GM12873 (cell line): ENCODE results near the gene SERPINB4.

ENCODE experiments used
- CTCF ChIP-seq: IDR thresholded peaks from 2 replicates; pipeline ENCODE4 v1.5.1; 2012; ENCODE audit warnings: low read depth, mild to moderate bottlenecking, moderate library complexity, low read length, control low read depth; ENCODE audit not compliant: insufficient read depth; ENCODE audit errors: missing control alignments

Gene SERPINB4

DNA sequence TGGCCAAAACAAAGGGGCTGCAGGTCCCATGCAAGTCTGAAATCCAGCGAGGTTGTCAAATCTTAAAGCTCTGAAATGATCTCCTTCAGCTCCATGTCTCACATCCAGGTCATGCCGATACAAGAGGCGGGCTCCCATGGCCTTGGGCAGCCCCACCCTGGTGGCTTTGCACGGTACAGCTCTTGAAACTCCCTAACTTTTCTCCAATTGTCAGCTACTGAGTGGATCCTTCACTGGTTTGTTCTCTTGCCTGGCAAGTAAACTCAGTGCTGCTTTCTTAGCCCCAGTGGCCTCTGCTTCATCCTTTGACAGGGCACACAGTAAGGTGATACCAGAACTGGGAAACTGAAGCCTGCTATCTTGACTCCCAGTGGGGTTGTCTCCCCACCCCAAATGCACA is 30.6 kb downstream of the SERPINB4 start:
- TF ChIP-seq CTCF: no peak

- no peak for TF ChIP-seq CTCF
Observed at GRCh38 chr18:63606526-63606925, 37.5 kb downstream of the SERPINB4 start.

GRCh38 chr18:63604791-63605567 is 39.1 kb downstream of the SERPINB4 start:
- TF ChIP-seq CTCF: no peak

GRCh38 chr18:63603772-63604171 is 40.3 kb downstream of the SERPINB4 start:
- TF ChIP-seq CTCF: no peak

GRCh38 chr18:63603355-63603754 is 40.7 kb downstream of the SERPINB4 start:
- no peak for TF ChIP-seq CTCF

DNA sequence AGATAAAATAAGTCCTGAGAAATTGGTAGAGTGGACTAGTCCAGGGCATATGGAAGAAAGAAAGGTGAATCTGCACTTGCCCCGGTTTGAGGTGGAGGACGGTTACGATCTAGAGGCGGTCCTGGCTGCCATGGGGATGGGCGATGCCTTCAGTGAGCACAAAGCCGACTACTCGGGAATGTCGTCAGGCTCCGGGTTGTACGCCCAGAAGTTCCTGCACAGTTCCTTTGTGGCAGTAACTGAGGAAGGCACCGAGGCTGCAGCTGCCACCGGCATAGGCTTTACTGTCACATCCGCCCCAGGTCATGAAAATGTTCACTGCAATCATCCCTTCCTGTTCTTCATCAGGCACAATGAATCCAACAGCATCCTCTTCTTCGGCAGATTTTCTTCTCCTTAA is 47.1 kb downstream of the SERPINB4 start:
- no peak for TF ChIP-seq CTCF

DNA sequence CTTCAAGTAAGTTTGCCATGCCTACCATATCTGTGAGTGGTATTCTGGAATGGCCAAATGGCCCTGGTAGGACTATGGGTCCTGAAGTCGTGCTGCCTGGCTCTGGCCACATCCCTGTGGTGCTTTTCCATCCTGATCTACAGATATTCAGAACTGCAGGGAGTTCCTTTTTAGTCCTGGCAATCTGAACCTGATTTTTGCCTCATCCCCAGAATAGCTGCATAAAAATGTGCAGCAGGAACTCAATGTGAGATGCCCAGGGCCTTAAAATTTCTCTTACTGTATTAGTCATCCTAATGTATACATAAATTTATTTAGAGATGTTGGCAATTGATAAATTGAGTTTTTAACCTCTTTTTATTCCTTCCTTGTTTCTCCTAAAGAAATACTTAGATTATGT is 51.6 kb downstream of the SERPINB4 start:
- no peak for TF ChIP-seq CTCF
